ENCODE data around the gene SPEN. TPM values are rescaled to one million over a fixed set of nuclear protein-coding genes. Genes with fewer than 3 reads are reported as not detected.

Gene SPEN
- total RNA-seq, 1 experiment from 2014 or later = 46.4 TPM

- H3K4me3 Mint-ChIP-seq (ENCODE audit: unreplicated experiment) = no peak overlapping the region
- H3K27me3 Mint-ChIP-seq (ENCODE audit: insufficient read depth, unreplicated experiment) = no peaks in the 10 kb centered on the region
- ChIA-PET POLR2A (no interaction called here), CTCF (no interaction called here)
- intact Hi-C loops (cut with micrococcal nuclease; ENCODE audit: unreplicated experiment) = no loop called here
- no peaks in the 10 kb centered on the region for H3K27me3 ChIP-seq (replicated peaks; ENCODE audit: control insufficient read depth, insufficient read depth, low read length)
- TF ChIP-seq, protein P1, sequence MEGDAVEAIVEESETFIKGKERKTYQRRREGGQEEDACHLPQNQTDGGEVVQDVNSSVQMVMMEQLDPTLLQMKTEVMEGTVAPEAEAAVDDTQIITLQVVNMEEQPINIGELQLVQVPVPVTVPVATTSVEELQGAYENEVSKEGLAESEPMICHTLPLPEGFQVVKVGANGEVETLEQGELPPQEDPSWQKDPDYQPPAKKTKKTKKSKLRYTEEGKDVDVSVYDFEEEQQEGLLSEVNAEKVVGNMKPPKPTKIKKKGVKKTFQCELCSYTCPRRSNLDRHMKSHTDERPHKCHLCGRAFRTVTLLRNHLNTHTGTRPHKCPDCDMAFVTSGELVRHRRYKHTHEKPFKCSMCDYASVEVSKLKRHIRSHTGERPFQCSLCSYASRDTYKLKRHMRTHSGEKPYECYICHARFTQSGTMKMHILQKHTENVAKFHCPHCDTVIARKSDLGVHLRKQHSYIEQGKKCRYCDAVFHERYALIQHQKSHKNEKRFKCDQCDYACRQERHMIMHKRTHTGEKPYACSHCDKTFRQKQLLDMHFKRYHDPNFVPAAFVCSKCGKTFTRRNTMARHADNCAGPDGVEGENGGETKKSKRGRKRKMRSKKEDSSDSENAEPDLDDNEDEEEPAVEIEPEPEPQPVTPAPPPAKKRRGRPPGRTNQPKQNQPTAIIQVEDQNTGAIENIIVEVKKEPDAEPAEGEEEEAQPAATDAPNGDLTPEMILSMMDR (IDR thresholded peaks at IDR 0.05; ENCODE audit: insufficient read depth in 1 of 2, low read depth in 1 of 2, low read length in 1 of 2, severe bottlenecking in 1 of 2, unreplicated experiment in 1 of 2) = no peak
- H3K4me1 Mint-ChIP-seq (ENCODE audit: low read depth, unreplicated experiment) = no peaks in the 10 kb centered on the region
- 0 out of 2 replicates have a peak, but pooled peaks cover 4% of the 10 kb centered on the region for H3K4me1 ChIP-seq
- H3K36me3 ChIP-seq (ENCODE audit: control insufficient read depth, insufficient read depth, low read length) = no peaks in the 10 kb centered on the region; the same call in 1 of the 2 replicates
- no peak overlapping the region for H3K4me3 ChIP-seq (ENCODE audit: low read depth, low read length)
- no peaks in the 10 kb centered on the region for H3K9me3 Mint-ChIP-seq (ENCODE audit: unreplicated experiment)
- no peak for DNase-seq
- no TSS peak for BruUV-seq (replicated peaks)
- H3K9me3 ChIP-seq = no peaks in the 10 kb centered on the region
- no peak overlapping the region for H3K27ac Mint-ChIP-seq (ENCODE audit: unreplicated experiment)
- H3K36me3 Mint-ChIP-seq (ENCODE audit: insufficient read depth, unreplicated experiment) = peaks cover 12% of the 10 kb centered on the region
Observed at GRCh38 chr1:15973772-15974171, 126.3 kb downstream of the SPEN start.

GRCh38 chr1:15974855-15975254 is 127.3 kb downstream of the SPEN start:
- no peak for DNase-seq
- H3K4me3 Mint-ChIP-seq (ENCODE audit: unreplicated experiment) = peak overlapping the region; percentile 81
- intact Hi-C loops (cut with micrococcal nuclease; ENCODE audit: unreplicated experiment) = no loop called here
- peaks cover 4% of the 10 kb centered on the region; the same call in 1 of the 2 replicates for H3K9me3 ChIP-seq
- no peaks in the 10 kb centered on the region for H3K27me3 Mint-ChIP-seq (ENCODE audit: insufficient read depth, unreplicated experiment)
- peak overlapping the region; percentile 82 for H3K4me3 ChIP-seq (ENCODE audit: low read depth, low read length)
- H3K9me3 Mint-ChIP-seq (ENCODE audit: unreplicated experiment) = no peaks in the 10 kb centered on the region
- peaks cover 12% of the 10 kb centered on the region for H3K36me3 Mint-ChIP-seq (ENCODE audit: insufficient read depth, unreplicated experiment)
- 0 out of 2 replicates have a peak, but pooled peaks cover 4% of the 10 kb centered on the region for H3K4me1 ChIP-seq
- POLR2A ChIA-PET = interaction anchor here (1.7 kb wide), 1 partner anchor 140 kb away, joined by 3 read pairs; no protein-coding TSS in a partner anchor
- TF ChIP-seq, protein P1 (IDR thresholded peaks at IDR 0.05; ENCODE audit: insufficient read depth in 1 of 2, low read depth in 1 of 2, low read length in 1 of 2, severe bottlenecking in 1 of 2, unreplicated experiment in 1 of 2) = no peak
- no peaks in the 10 kb centered on the region; the same call in 1 of the 2 replicates for H3K36me3 ChIP-seq (ENCODE audit: control insufficient read depth, insufficient read depth, low read length)
- CTCF ChIA-PET = interaction anchor here (0.7 to 1.5 kb wide), 4 partner anchors 11 to 184 kb away, joined by 3 to 4 read pairs (median 4); no protein-coding TSS in a partner anchor
- no peaks in the 10 kb centered on the region for H3K4me1 Mint-ChIP-seq (ENCODE audit: low read depth, unreplicated experiment)
- TSS peak; percentile 44 for BruUV-seq (replicated peaks)
- no peaks in the 10 kb centered on the region for H3K27me3 ChIP-seq (replicated peaks; ENCODE audit: control insufficient read depth, insufficient read depth, low read length)
- H3K27ac Mint-ChIP-seq (ENCODE audit: unreplicated experiment) = no peak overlapping the region

GRCh38 chr1:15975358-15975804 is 127.9 kb downstream of the SPEN start:
- TF ChIP-seq, protein P1 (IDR thresholded peaks at IDR 0.05; ENCODE audit: insufficient read depth in 1 of 2, low read depth in 1 of 2, low read length in 1 of 2, severe bottlenecking in 1 of 2, unreplicated experiment in 1 of 2) = no peak
- Mint-ChIP-seq H3K4me3 (ENCODE audit: unreplicated experiment) (peak overlapping the region; percentile 81), H3K27me3 (ENCODE audit: insufficient read depth, unreplicated experiment) (no peaks in the 10 kb centered on the region), H3K27ac (ENCODE audit: unreplicated experiment) (no peak overlapping the region), H3K9me3 (ENCODE audit: unreplicated experiment) (no peaks in the 10 kb centered on the region), H3K36me3 (ENCODE audit: insufficient read depth, unreplicated experiment) (peaks cover 12% of the 10 kb centered on the region), H3K4me1 (ENCODE audit: low read depth, unreplicated experiment) (no peaks in the 10 kb centered on the region)
- Histone ChIP-seq H3K4me3 (ENCODE audit: low read depth, low read length) (peak overlapping the region; percentile 82), H3K4me1 (0 out of 2 replicates have a peak, but pooled peaks cover 4% of the 10 kb centered on the region), H3K9me3 (peaks cover 4% of the 10 kb centered on the region; the same call in 1 of the 2 replicates), H3K27me3 (replicated peaks; ENCODE audit: control insufficient read depth, insufficient read depth, low read length) (no peaks in the 10 kb centered on the region), H3K36me3 (ENCODE audit: control insufficient read depth, insufficient read depth, low read length) (no peaks in the 10 kb centered on the region)
- CTCF ChIA-PET = interaction anchor here (0.5 to 1.5 kb wide), 4 partner anchors 11 to 160 kb away, joined by 3 to 4 read pairs (median 4); no protein-coding TSS in a partner anchor
- BruUV-seq (replicated peaks) = no TSS peak
- DNase-seq = peak; percentile 52 to 71
- intact Hi-C loops (cut with micrococcal nuclease; ENCODE audit: unreplicated experiment) = no loop called here
- POLR2A ChIA-PET = interaction anchor here (1.7 kb wide), 1 partner anchor 141 kb away, joined by 3 read pairs; no protein-coding TSS in a partner anchor
